ENCODE data around the gene DDX11.
A peak's percentile ranks its signal among the peaks of the same experiment; 100 is the strongest.
"Not testable (repeated sequence)": the region's sequence is repeated elsewhere in the genome, so short reads cannot be mapped to it uniquely, and the experiment has no call there.

DDX11 gene

GRCh38 chr12:31117203-31118011 is 43.7 kb downstream of the DDX11 start:
- in situ Hi-C loops (cut with MboI; ENCODE audit: low pct_unique_long_range_greater_than_20kb, low sequenced_read_pairs, unreplicated experiment): loop anchor here (25.0 kb wide), 1 partner anchor 120 kb away; no protein-coding TSS in a partner anchor

GRCh38 chr12:31118347-31119191 is 44.9 kb downstream of the DDX11 start:
- in situ Hi-C loops (cut with MboI; ENCODE audit: low pct_unique_long_range_greater_than_20kb, low sequenced_read_pairs, unreplicated experiment): loop anchor here (25.0 kb wide), 1 partner anchor 119 kb away; no protein-coding TSS in a partner anchor
- peak; percentile 56 for DNase-seq (ENCODE audit: low spot score)
- no peak for TF ChIP-seq CTCF (IDR thresholded peaks at IDR 0.05; ENCODE audit: extremely low read depth, insufficient read depth, missing control alignments)

More at GRCh38 chr12:31117203-31118011, 43.7 kb downstream of the DDX11 start:
- TF ChIP-seq CTCF (IDR thresholded peaks at IDR 0.05; ENCODE audit: extremely low read depth, insufficient read depth, missing control alignments): peak; percentile 77
- peak; percentile 72 for DNase-seq (ENCODE audit: low spot score)

- in situ Hi-C loops (cut with MboI; ENCODE audit: low pct_unique_long_range_greater_than_20kb, low sequenced_read_pairs, unreplicated experiment): loop anchor here (25.0 kb wide), 1 partner anchor 118 kb away; no protein-coding TSS in a partner anchor
- TF ChIP-seq CTCF (IDR thresholded peaks at IDR 0.05; ENCODE audit: extremely low read depth, insufficient read depth, missing control alignments): no peak
- no peak for DNase-seq (ENCODE audit: low spot score)
Observed at GRCh38 chr12:31119192-31119802, 45.6 kb downstream of the DDX11 start.

GRCh38 chr12:31119803-31120211 is 46.1 kb downstream of the DDX11 start:
- in situ Hi-C loops (cut with MboI; ENCODE audit: low pct_unique_long_range_greater_than_20kb, low sequenced_read_pairs, unreplicated experiment): loop anchor here (25.0 kb wide), 1 partner anchor 117 kb away; no protein-coding TSS in a partner anchor
- no peak for DNase-seq (ENCODE audit: low spot score)
- TF ChIP-seq CTCF (IDR thresholded peaks at IDR 0.05; ENCODE audit: extremely low read depth, insufficient read depth, missing control alignments): no peak

GRCh38 chr12:31120392-31121008 is 46.8 kb downstream of the DDX11 start:
- DNase-seq (ENCODE audit: low spot score): no peak
- in situ Hi-C loops (cut with MboI; ENCODE audit: low pct_unique_long_range_greater_than_20kb, low sequenced_read_pairs, unreplicated experiment): loop anchor here (25.0 kb wide), 1 partner anchor 117 kb away; no protein-coding TSS in a partner anchor

GRCh38 chr12:31121022-31121728 is 47.5 kb downstream of the DDX11 start:
- not testable (repeated sequence) for DNase-seq (ENCODE audit: low spot score)
- in situ Hi-C loops (cut with MboI; ENCODE audit: low pct_unique_long_range_greater_than_20kb, low sequenced_read_pairs, unreplicated experiment): loop anchor here (25.0 kb wide), 1 partner anchor 116 kb away; no protein-coding TSS in a partner anchor

More at GRCh38 chr12:31120392-31121008, 46.8 kb downstream of the DDX11 start:
- TF ChIP-seq CTCF (IDR thresholded peaks at IDR 0.05; ENCODE audit: extremely low read depth, insufficient read depth, missing control alignments): no peak

Measured in GM13977 (cell line).